PC-3 (cell line): ENCODE data around the gene CPS1. TPM values are rescaled to one million over a fixed set of nuclear protein-coding genes. Genes with fewer than 3 reads are reported as not detected.

Source experiments
- ATAC-seq: fragments of 200-7000 bp; cut with Tn5 transposase; 2 replicates; pipeline ENCODE4 v1.9.1; 2020; ENCODE audit warnings: mild to moderate bottlenecking, moderate library complexity
- BruUV-seq: library from RNA; stranded (reverse); fragments of 400-500 nt; replicated peaks from 2 replicates; lab custom pipeline; 2021; lab: Mats Ljungman, UMichigan
- CTCF ChIA-PET: fragments of 300-600 bp; sonication (Branson Sonifier 250); formaldehyde crosslinking; loops from one replicate; lab custom pipeline; 2022; ENCODE audit warnings: antibody characterized with exemption; lab: Charles Lee
- POLR2A ChIA-PET: fragments of 300-600 bp; sonication (Branson Sonifier 250); formaldehyde crosslinking; loops from one replicate; lab custom pipeline; 2022; ENCODE audit warnings: antibody characterized with exemption; ENCODE audit not compliant: unreplicated experiment; lab: Charles Lee
- DNase-seq: peaks from one replicate; pipeline ENCODE4 v3.0.0-alpha.2; 2015
- H2AFZ ChIP-seq: fragments of 300-600 bp; sonication (generic); 2 replicates; pipeline ENCODE4 v1.6.0; 2016; ENCODE audit warnings: antibody characterized with exemption, low read length
- H3F3A ChIP-seq: fragments of 300-600 bp; sonication (generic); one replicate; pipeline ENCODE4 v1.6.0; 2017; ENCODE audit warnings: antibody characterized with exemption, low read length, control low read depth, mild to moderate bottlenecking; ENCODE audit not compliant: unreplicated experiment
- H3K27ac ChIP-seq: fragments of 300-600 bp; sonication (generic); 2 replicates; pipeline ENCODE4 v1.5.1; 2016; ENCODE audit warnings: mild to moderate bottlenecking, low read length
- H3K27me3 ChIP-seq: fragments of 300-600 bp; sonication (generic); 2 replicates; pipeline ENCODE4 v1.6.1; 2016; ENCODE audit warnings: low read length, mixed read lengths
- H3K36me3 ChIP-seq: fragments of 300-600 bp; sonication (generic); 2 replicates; pipeline ENCODE4 v1.6.1; 2016; ENCODE audit warnings: low read depth, mixed run types, low read length, mixed read lengths
- H3K4me1 ChIP-seq: fragments of 300-600 bp; sonication (generic); 2 replicates; pipeline ENCODE4 v1.5.1; 2016; ENCODE audit warnings: low read length; ENCODE audit not compliant: insufficient read depth
- H3K4me2 ChIP-seq: fragments of 300-600 bp; sonication (generic); 2 replicates; pipeline ENCODE4 v1.6.0; 2016; ENCODE audit warnings: low read length
- H3K4me3 ChIP-seq: fragments of 300-600 bp; sonication (generic); 2 replicates; pipeline ENCODE4 v1.5.1; 2016; ENCODE audit warnings: mild to moderate bottlenecking, low read length, mixed read lengths
- H3K79me2 ChIP-seq: fragments of 300-600 bp; sonication (generic); 2 replicates; pipeline ENCODE4 v1.6.1; 2017; ENCODE audit warnings: low read length, mixed read lengths
- H3K9ac ChIP-seq: fragments of 300-600 bp; sonication (generic); 2 replicates; pipeline ENCODE4 v1.6.0; 2016; ENCODE audit warnings: mild to moderate bottlenecking, low read length
- H3K9me2 ChIP-seq: fragments of 300-600 bp; sonication (generic); replicated peaks from 2 replicates; pipeline ENCODE4 v1.6.1; 2016; ENCODE audit warnings: mixed run types, low read length, mixed read lengths
- H3K9me3 ChIP-seq: fragments of 300-600 bp; sonication (generic); 2 replicates; pipeline ENCODE4 v1.6.1; 2016; ENCODE audit warnings: low read length, mixed read lengths
- H4K20me1 ChIP-seq: fragments of 300-600 bp; sonication (generic); 2 replicates; pipeline ENCODE4 v1.6.1; 2016; ENCODE audit warnings: low read length, mixed read lengths
- CTCF ChIP-seq: fragments of 300-600 bp; sonication (generic); conservative IDR thresholded peaks from 2 replicates; pipeline ENCODE4 v1.5.1; 2017; ENCODE audit warnings: antibody characterized with exemption, low read depth, mild to moderate bottlenecking, low read length
- EZH2 ChIP-seq: fragments of 300-600 bp; sonication (generic); IDR thresholded peaks from one replicate; pipeline ENCODE4 v1.6.1; 2017; ENCODE audit warnings: antibody characterized with exemption, mild to moderate bottlenecking, low read length; ENCODE audit not compliant: unreplicated experiment
- EZH2phosphoT487 ChIP-seq: fragments of 300-600 bp; sonication (generic); IDR thresholded peaks from 2 replicates; pipeline ENCODE4 v1.6.1; 2018; ENCODE audit warnings: mild to moderate bottlenecking, antibody characterized with exemption, low read length, borderline replicate concordance
- intact Hi-C: fragments of 100-400 bp; cut with micrococcal nuclease; formaldehyde crosslinking; loops from 2 replicates; pipeline ENCODE4 v1.9.0; 2023
- total RNA-seq: library from RNA; depleted of rRNA; stranded (reverse); fragments of >200 nt; gene quantifications from 2 replicates; pipeline ENCODE4 v1.2.3, GENCODE V29; 2014

The CPS1 gene
- total RNA-seq, 1 experiment from 2014 or later: 17.7 TPM

- DNase-seq (no peak), ATAC-seq (no peak)
- H3K9me2 ChIP-seq: no peaks in the 10 kb centered on the region
- ChIA-PET POLR2A (no interaction called here), CTCF (no interaction called here)
- H3K9ac ChIP-seq: no peak overlapping the region
- TF ChIP-seq CTCF (no peak), EZH2phosphoT487 (no peak), EZH2 (no peak)
- H2AFZ ChIP-seq: no peak overlapping the region
- intact Hi-C loops: no loop called here
- no peaks in the 10 kb centered on the region; the same call in 1 of the 2 replicates for H4K20me1 ChIP-seq
- H3K79me2 ChIP-seq: no peaks in the 10 kb centered on the region
- no peaks in the 10 kb centered on the region for H3K4me1 ChIP-seq
- no TSS peak for BruUV-seq
- no peaks in the 10 kb centered on the region for H3K36me3 ChIP-seq
- no peak overlapping the region for H3K4me2 ChIP-seq
- no peaks in the 10 kb centered on the region for H3K9me3 ChIP-seq
- H3K27ac ChIP-seq: no peak overlapping the region
- no peaks in the 10 kb centered on the region for H3K27me3 ChIP-seq
- H3K4me3 ChIP-seq: no peak overlapping the region
- no peaks in the 10 kb centered on the region for H3F3A ChIP-seq
Observed at GRCh38 chr2:210517264-210517663, 39.1 kb upstream of the CPS1 start.

DNA sequence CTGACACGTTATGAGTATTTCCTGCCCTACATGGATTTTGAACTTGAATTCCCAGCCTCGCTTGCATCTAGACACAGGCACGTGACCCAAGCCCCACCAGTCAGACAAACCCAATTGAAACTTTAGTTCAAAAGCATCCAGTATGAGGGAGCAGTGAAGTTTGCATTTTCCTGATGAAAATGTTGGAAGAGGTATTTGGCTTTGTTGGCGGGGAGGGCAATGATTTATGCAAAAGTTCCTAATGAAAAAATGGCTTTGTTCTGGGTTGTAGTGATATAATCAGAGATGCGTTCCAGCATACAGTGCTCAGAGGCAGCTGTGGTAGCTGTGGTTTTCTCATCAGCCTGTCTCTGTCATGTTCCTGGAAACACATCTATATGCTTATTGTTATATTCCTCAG is 36.8 kb upstream of the CPS1 start:
- no peaks in the 10 kb centered on the region for H4K20me1 ChIP-seq
- no peaks in the 10 kb centered on the region for H3K27me3 ChIP-seq
- no peak overlapping the region for H3K27ac ChIP-seq
- DNase-seq (no peak), ATAC-seq (no peak)
- CTCF ChIA-PET: no interaction called here
- H3K9ac ChIP-seq: no peak overlapping the region
- no peaks in the 10 kb centered on the region for H3K4me1 ChIP-seq
- intact Hi-C loops: no loop called here
- no peak overlapping the region for H2AFZ ChIP-seq
- POLR2A ChIA-PET: no interaction called here
- H3K4me3 ChIP-seq: no peak overlapping the region
- no peaks in the 10 kb centered on the region for H3F3A ChIP-seq
- H3K4me2 ChIP-seq: no peak overlapping the region
- TF ChIP-seq CTCF (no peak), EZH2 (no peak), EZH2phosphoT487 (no peak)
- H3K9me3 ChIP-seq: no peaks in the 10 kb centered on the region
- H3K79me2 ChIP-seq: no peaks in the 10 kb centered on the region
- no peaks in the 10 kb centered on the region for H3K36me3 ChIP-seq
- BruUV-seq: no TSS peak
- H3K9me2 ChIP-seq: no peaks in the 10 kb centered on the region

GRCh38 chr2:210522399-210522798 is 34.0 kb upstream of the CPS1 start:
- TF ChIP-seq EZH2phosphoT487 (no peak), EZH2 (no peak), CTCF (no peak)
- CTCF ChIA-PET: no interaction called here

More at GRCh38 chr2:210522399-210522798, 34.0 kb upstream of the CPS1 start:
- H3K79me2 ChIP-seq: no peaks in the 10 kb centered on the region
- H3K27ac ChIP-seq: no peak overlapping the region
- no peak overlapping the region for H3K4me3 ChIP-seq
- no peaks in the 10 kb centered on the region for H3K9me2 ChIP-seq
- no TSS peak for BruUV-seq
- no peaks in the 10 kb centered on the region for H3K9me3 ChIP-seq
- no peaks in the 10 kb centered on the region for H3K36me3 ChIP-seq
- POLR2A ChIA-PET: no interaction called here
- no peaks in the 10 kb centered on the region for H3F3A ChIP-seq
- H3K4me2 ChIP-seq: no peak overlapping the region
- DNase-seq (no peak), ATAC-seq (no peak)
- no peaks in the 10 kb centered on the region for H4K20me1 ChIP-seq
- H3K9ac ChIP-seq: no peak overlapping the region
- intact Hi-C loops: no loop called here
- H3K4me1 ChIP-seq: no peaks in the 10 kb centered on the region
- H2AFZ ChIP-seq: no peak overlapping the region
- H3K27me3 ChIP-seq: no peaks in the 10 kb centered on the region
